GM12891 (cell line): ENCODE measurements around the gene EFEMP1.

Source experiments
- PAX5 ChIP-seq: IDR thresholded peaks from 2 replicates; pipeline ENCODE4 v1.6.1; 2011; ENCODE audit warnings: low read length, moderate library complexity, mild to moderate bottlenecking; ENCODE audit not compliant: insufficient read depth, severe bottlenecking
- POLR2A ChIP-seq: IDR thresholded peaks from 2 replicates; pipeline ENCODE4 v1.6.1; 2011; ENCODE audit warnings: low read depth, low read length, control low read depth
- POLR2AphosphoS5 ChIP-seq: IDR thresholded peaks from 2 replicates; pipeline ENCODE4 v1.6.1; 2011; ENCODE audit warnings: low read depth, low read length, control low read depth
- POU2F2 ChIP-seq: IDR thresholded peaks from 2 replicates; pipeline ENCODE4 v1.6.1; 2011; ENCODE audit warnings: low read depth, mild to moderate bottlenecking, control low read depth, low read length, moderate library complexity
- TAF1 ChIP-seq: IDR thresholded peaks from 2 replicates; pipeline ENCODE4 v1.6.1; 2011; ENCODE audit warnings: low read depth, low read length, control low read depth

- no peak for TF ChIP-seq POLR2A
- TF ChIP-seq PAX5: no peak
- no peak for TF ChIP-seq POLR2AphosphoS5
- TF ChIP-seq POU2F2: no peak
- TF ChIP-seq TAF1: no peak
Measured at GRCh38 chr2:55962915-55963314, 39.3 kb upstream of the EFEMP1 start.
